Measurements from ENCODE around the gene ANKS1B. TPM values are rescaled to one million over a fixed set of nuclear protein-coding genes. Genes with fewer than 3 reads are reported as not detected.

Gene ANKS1B
- total RNA-seq, 1 donor from 2014 or later, result 2.3 TPM

DNA sequence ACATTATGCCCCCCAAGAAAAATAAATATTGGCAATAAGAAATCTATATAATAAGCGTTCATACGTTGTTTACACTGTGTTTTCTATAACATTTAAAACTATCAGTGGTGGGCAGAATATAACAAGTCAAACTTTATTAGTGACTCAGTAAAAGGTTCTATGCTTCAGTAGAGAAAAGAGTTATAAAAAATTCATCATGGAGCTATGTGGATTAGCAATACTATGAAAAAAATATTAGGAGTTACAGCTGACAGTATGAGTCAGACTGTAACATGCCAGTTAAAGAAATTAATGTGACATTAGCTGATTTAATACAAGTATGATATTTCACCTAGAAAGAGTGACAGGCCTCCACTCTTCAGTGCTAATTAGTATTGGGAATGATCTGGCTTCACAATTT is 462.3 kb downstream of the ANKS1B start:
- H3K27me3 Mint-ChIP-seq (ENCODE audit: low read depth), result peaks cover 2% of the 10 kb centered on the region
- no peaks in the 10 kb centered on the region for H3K36me3 Mint-ChIP-seq (ENCODE audit: low read depth)
- H3K4me1 Mint-ChIP-seq (ENCODE audit: low read depth), result no peaks in the 10 kb centered on the region
- DNase-seq (ENCODE audit: low spot score), result no peak
- H3K9me3 Mint-ChIP-seq (ENCODE audit: low read depth), result peaks cover 14% of the 10 kb centered on the region
- no peak overlapping the region for H3K4me3 Mint-ChIP-seq (ENCODE audit: unreplicated experiment)
- TF ChIP-seq CTCF (IDR thresholded peaks at IDR 0.05), result no peak
- H3K27ac Mint-ChIP-seq (ENCODE audit: unreplicated experiment), result no peak overlapping the region

DNA sequence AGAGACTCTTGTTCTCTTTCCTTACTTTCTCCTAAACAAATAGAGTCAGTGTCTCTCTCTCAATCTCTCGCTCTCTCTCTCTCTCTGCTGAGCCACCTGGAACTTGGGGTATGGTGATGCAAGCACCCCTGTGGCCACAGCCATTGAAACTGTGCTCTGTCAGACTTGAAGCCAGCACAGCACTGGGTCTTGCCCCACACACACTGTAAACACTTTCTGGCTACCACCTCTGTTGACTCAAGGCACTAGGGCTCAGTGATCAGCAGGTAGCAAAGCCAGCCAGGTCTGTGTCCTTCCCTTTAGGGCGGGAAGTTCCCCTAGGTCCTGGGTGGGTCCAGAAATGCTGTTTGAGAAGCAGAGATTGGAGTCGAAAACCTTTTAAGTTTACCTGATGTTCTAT is 463.1 kb downstream of the ANKS1B start:
- peaks cover 17% of the 10 kb centered on the region for H3K9me3 Mint-ChIP-seq (ENCODE audit: low read depth)
- H3K36me3 Mint-ChIP-seq (ENCODE audit: low read depth), result no peaks in the 10 kb centered on the region
- peaks cover 2% of the 10 kb centered on the region for H3K27me3 Mint-ChIP-seq (ENCODE audit: low read depth)
- no peak for TF ChIP-seq CTCF (IDR thresholded peaks at IDR 0.05)
- no peak overlapping the region for H3K27ac Mint-ChIP-seq (ENCODE audit: unreplicated experiment)
- no peaks in the 10 kb centered on the region for H3K4me1 Mint-ChIP-seq (ENCODE audit: low read depth)
- H3K4me3 Mint-ChIP-seq (ENCODE audit: unreplicated experiment), result no peak overlapping the region
- no peak for DNase-seq (ENCODE audit: low spot score)

DNA sequence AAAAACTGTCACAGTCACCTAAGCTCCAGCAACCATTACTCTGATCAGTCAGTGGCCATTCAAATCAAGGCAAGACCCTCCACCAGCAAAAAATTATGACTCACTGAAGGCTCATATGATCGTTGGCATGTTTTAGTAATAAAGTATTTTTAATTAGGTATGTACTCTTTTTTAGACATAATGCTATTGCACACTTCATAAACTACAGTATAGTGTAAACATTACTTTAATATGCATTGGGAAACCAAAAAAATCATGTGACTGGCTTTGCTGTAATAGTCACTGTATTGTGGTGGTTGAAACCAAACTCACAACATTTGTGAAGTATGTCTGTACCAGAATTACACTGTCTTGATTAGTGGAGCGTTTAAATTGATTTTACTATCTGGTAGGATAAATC is 471.7 kb downstream of the ANKS1B start:
- Mint-ChIP-seq H3K36me3 (ENCODE audit: low read depth) (no peaks in the 10 kb centered on the region), H3K27me3 (ENCODE audit: low read depth) (no peaks in the 10 kb centered on the region), H3K4me1 (ENCODE audit: low read depth) (no peaks in the 10 kb centered on the region), H3K4me3 (ENCODE audit: unreplicated experiment) (no peak overlapping the region), H3K9me3 (ENCODE audit: low read depth) (peaks cover 34% of the 10 kb centered on the region), H3K27ac (ENCODE audit: unreplicated experiment) (no peak overlapping the region)
- no peak for TF ChIP-seq CTCF (IDR thresholded peaks at IDR 0.05)
- no peak for DNase-seq (ENCODE audit: low spot score)

GRCh38 chr12:99505805-99506204 is 478.9 kb downstream of the ANKS1B start:
- peaks cover 2% of the 10 kb centered on the region for H3K27me3 Mint-ChIP-seq (ENCODE audit: low read depth)
- H3K4me3 Mint-ChIP-seq (ENCODE audit: unreplicated experiment), result no peak overlapping the region
- H3K9me3 Mint-ChIP-seq (ENCODE audit: low read depth), result peaks cover 22% of the 10 kb centered on the region
- no peak overlapping the region for H3K27ac Mint-ChIP-seq (ENCODE audit: unreplicated experiment)
- H3K4me1 Mint-ChIP-seq (ENCODE audit: low read depth), result no peaks in the 10 kb centered on the region
- DNase-seq (ENCODE audit: low spot score), result no peak
- no peak for TF ChIP-seq CTCF (IDR thresholded peaks at IDR 0.05)
- no peaks in the 10 kb centered on the region for H3K36me3 Mint-ChIP-seq (ENCODE audit: low read depth)

- no peaks in the 10 kb centered on the region for H3K4me1 Mint-ChIP-seq (ENCODE audit: low read depth)
- no peak overlapping the region for H3K27ac Mint-ChIP-seq (ENCODE audit: unreplicated experiment)
- no peaks in the 10 kb centered on the region for H3K36me3 Mint-ChIP-seq (ENCODE audit: low read depth)
- no peak overlapping the region for H3K4me3 Mint-ChIP-seq (ENCODE audit: unreplicated experiment)
- H3K27me3 Mint-ChIP-seq (ENCODE audit: low read depth), result peaks cover 2% of the 10 kb centered on the region
- DNase-seq (ENCODE audit: low spot score), result no peak
- no peak for TF ChIP-seq CTCF (IDR thresholded peaks at IDR 0.05)
- H3K9me3 Mint-ChIP-seq (ENCODE audit: low read depth), result peaks cover 15% of the 10 kb centered on the region
These were observed 486.0 kb downstream of the ANKS1B start for GRCh38 chr12:99498756-99499155.
